SH-SY5Y (cell line): Measurements from ENCODE around the gene RRP12.

Experiments
- GATA2 ChIP-seq: IDR thresholded peaks from 2 replicates; pipeline ENCODE4 v1.6.1; 2011; ENCODE audit warnings: mild to moderate bottlenecking, low read depth, low read length
- GATA3 ChIP-seq: IDR thresholded peaks from 2 replicates; pipeline ENCODE4 v1.6.1; 2011; ENCODE audit warnings: low read depth, mild to moderate bottlenecking, low read length, moderate library complexity

- TF ChIP-seq GATA3, result no peak
- TF ChIP-seq GATA2, result no peak
Measured at GRCh38 chr10:97450828-97451227, 49.7 kb upstream of the RRP12 start.
